ENCODE data around the gene CCDC187. TPM values are rescaled to one million over a fixed set of nuclear protein-coding genes. Genes with fewer than 3 reads are reported as not detected.

Gene CCDC187
- polyA plus RNA-seq, 4 donors = 1.8 to 3.3 (median 2.2) TPM

DNA sequence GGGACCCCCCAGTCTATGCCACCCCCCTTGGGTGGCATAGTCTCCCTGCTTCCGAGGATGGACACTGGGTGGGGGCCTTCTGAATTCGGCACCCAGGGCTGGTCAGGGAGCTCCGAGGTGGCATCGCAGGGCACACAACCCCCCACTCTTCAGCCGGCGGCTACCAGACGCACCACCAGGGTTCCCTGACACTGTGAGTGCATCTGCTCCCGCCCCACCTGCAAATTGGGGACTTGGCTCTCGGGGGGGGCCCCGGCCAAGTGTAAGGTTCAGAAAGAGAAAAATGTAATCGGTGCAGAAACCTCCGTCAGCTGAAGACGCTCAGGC is 45.6 kb downstream of the CCDC187 start:
- no peak for DNase-seq (ENCODE audit: low read depth in 4 of 4, low spot score in 3 of 4)

DNA sequence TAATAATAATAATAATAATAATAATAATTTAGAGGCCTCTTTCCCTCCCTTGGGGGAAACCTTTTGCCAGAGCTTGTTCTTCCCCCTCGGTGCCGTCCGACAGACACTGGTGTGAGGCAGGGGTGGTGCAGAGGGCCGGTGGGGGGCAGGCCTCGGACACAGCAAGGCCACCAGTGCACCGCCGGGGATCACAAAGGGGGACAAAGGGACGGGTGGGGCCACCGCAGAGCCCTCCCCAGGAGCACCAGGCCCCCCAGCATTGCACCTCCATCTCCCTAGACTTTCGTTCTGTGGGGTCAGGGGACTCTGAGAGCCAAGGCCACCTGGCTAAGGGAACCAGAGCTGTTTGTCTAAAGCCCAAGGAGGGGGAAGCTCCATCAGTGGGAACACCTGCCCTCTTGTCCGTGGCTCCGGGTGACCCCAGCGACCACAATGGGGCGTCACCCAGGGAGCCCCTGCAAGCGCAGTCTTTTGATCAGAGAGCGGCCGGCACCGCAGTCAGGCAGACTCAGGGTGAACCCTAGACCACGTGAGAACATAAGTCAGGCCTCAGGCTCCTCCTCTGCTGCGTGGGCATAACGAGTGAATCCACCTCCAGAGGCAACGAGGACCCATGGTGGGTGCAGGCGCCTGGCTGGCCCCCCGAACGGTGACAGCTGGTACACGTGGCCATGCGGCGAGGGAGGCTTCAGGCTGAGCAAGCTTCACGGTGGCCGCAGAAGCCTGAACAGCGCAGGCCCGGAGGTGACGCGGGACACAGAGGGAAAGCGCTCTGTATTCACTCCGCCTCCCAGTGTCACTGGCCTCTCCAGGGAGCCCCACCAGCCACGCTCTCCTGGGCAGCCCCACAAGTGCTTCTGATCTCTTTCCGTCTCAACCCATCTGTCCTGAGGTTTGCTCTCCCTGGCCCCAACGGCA is 46.3 kb downstream of the CCDC187 start:
- no peak for DNase-seq (ENCODE audit: low read depth in 4 of 4, low spot score in 3 of 4)

DNA sequence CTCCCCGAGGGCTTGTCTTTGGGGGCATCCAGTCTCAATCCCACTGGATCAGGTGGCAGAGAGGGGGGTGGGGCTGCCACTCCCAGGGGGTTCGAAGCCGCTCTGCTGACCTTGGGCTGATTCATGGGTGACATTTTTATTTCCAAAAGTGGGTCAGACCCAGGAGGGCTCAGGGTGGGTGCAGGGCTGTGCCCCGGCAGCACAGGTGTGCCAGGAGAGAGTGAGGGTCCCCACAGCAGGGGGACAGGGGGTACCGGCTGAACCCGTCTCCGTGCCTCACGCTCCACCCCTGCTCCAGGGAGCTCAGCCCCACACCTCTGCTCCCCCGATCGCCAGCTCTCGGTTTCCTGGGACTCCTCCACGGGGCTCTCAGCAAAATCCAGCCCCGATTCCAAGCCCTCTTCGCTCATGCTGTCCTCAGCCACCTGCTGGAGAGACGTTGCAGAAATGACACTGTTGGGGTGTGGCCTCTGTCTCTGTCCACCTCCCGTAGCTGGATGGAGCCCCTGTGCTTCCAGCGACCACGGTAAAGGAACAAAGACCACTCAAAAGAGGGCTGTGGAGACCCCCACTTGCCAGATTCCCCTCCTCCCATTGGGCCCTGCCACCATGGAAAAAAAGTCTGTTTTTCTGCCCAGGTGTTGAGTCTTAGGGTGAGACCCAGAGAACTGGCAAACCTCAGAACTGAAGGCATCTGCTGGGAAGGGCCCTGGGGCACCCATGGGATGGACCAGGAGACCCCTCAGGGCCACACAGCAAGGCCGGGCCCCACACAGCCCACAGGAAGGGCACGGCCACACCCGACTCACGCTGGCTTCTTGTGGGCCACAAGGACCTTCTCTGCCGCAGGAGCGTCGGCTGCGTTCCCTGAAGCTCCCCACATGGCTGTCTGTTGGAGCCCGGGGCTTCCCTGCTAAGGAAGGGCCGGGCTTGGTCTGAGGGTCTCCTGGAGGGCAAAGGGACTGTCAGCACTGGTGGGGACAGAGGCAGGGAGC is 47.7 kb downstream of the CCDC187 start:
- no peak for DNase-seq (ENCODE audit: low read depth in 4 of 4, low spot score in 3 of 4)

DNA sequence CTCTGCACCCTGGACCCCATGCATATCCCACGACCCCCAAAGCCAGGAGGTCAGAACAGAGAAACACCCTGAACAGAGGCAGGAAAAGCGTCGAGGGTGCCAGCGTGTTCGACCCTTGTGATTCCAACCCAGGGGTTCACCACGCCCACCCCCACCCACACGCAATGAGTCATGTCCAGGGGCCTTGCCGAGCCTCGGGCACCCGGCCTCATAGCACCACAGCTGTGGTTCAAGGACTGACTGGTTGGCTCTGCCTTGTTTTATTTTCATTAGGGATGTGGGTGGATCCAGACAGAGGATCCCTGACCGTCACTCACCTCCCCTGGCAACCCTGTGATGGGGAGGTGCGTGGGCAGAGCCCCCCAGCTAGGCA is 48.7 kb downstream of the CCDC187 start:
- no peak for DNase-seq (ENCODE audit: low read depth in 4 of 4, low spot score in 3 of 4)

DNA sequence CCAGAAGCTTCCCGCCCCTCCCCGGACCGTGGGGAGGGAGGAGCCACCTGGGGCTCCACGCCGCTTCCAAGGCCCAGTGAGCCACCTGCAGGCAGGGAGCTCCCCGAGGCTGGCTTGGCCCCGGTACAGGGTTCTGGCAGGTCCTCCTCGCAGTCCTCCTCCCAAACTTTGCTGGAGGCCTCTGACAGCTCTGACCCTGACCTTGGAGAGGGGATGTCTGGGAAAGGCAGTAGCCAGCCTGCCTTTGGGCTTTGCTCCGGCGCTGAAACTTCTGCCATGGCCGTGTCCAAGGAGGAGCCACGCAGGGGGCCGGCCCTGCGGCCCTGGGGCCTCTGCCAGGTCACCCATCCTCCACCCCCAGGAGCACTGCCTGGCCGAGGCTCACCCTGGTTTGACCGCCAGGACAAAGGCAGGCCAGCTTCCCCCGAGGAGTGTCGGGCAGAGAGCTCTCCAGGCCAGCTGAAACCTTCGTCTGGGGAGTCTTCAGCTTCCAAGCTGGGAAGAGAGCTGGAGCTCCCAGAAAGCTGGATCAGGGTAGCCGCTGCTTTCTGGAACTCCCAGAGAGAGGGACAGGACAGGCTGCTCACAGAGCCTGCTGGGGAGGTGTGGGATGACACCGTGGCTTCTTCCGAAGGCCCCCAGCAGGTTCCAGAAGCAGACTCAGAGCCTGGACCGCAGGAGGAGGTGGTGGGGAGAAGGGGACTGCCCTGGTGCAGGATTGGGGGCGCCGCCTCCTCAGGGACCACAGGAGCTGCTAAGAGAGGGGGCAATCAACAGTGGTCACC is 49.3 kb downstream of the CCDC187 start:
- DNase-seq (ENCODE audit: low read depth in 4 of 4, low spot score in 3 of 4) = no peak

DNA sequence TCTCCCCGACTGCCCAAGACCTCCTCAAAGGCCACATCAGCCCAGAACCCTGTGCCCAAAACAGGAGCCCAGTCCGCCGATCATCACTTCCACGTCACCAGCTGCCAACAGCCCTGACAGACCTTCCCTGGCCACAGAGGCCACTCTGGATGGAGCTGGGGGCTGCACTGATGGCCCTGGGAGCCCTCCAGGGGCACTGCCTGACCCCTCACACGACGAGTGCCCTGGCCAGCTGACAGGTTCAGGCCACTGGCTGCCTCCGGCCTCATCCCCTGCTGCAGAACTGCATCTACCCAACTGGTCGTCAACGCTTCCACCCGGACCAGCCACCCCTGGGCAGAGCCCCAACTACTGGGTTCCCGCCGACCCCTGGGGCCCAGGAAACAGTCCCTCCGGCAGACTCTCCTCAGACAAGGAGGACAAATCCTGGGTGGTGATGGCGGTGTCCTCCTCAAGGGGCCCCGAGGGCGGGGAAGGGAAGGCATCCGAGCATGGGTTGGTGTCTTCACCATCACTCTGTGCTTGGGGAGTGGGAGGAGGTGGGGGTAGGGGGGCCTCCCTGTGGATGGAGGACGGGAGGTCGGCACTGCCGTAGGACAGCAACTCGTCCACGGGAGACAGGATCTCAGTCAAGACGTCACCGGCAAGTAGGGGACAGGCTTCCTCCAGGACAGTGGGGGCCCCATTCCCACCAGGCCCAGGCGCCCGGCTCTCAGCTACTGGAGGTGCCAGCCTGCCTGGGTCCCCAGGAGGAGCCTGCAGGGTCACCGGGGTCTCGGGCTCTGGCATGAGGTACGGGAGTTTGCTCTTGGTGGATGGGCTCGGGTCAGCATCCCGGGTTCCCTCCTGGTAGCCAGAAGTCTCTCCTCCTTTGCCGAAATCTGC is 50.4 kb downstream of the CCDC187 start:
- DNase-seq (ENCODE audit: low read depth in 4 of 4, low spot score in 3 of 4) = no peak

DNA sequence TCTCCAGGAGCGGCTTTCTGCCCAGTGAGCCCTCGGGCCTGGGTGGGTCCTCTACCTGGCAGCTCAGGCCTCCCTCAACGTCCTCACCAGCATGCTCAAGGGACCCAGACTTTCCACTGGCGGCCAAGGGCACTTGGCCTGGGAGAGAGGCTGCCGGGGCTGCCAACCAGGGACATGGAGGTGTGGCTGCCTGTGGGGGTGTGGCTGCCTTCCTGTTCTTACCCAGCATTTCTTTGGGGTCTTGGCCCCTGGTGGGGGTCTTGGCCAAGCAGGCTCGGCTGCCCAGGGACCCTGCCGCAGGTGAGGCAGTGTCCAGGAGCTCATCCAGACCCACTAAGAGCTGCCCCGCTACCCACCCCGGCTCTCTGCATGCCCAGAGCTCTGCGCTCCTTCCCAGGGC is 51.0 kb downstream of the CCDC187 start:
- no peak for DNase-seq (ENCODE audit: low read depth in 4 of 4, low spot score in 3 of 4)

DNA sequence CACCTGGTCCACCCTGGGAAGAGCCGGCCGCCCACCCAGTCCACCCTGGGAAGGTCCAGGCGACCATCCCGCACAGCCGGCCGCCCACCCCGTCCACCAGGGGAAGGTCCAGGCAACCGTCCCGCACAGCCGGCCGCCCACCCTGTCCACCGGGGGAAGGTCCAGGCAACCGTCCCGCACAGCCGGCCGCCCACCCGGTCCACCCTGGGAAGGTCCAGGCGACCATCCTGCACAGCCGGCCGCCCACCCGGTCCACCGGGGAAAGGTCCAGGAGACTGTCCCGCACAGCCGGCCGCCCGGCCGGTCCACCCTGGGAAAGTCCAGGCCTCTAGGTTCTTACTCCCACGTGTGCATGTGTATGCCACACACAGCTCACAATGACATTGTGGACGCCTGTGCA is 51.6 kb downstream of the CCDC187 start:
- DNase-seq (ENCODE audit: low read depth in 4 of 4, low spot score in 3 of 4) = no peak

DNA sequence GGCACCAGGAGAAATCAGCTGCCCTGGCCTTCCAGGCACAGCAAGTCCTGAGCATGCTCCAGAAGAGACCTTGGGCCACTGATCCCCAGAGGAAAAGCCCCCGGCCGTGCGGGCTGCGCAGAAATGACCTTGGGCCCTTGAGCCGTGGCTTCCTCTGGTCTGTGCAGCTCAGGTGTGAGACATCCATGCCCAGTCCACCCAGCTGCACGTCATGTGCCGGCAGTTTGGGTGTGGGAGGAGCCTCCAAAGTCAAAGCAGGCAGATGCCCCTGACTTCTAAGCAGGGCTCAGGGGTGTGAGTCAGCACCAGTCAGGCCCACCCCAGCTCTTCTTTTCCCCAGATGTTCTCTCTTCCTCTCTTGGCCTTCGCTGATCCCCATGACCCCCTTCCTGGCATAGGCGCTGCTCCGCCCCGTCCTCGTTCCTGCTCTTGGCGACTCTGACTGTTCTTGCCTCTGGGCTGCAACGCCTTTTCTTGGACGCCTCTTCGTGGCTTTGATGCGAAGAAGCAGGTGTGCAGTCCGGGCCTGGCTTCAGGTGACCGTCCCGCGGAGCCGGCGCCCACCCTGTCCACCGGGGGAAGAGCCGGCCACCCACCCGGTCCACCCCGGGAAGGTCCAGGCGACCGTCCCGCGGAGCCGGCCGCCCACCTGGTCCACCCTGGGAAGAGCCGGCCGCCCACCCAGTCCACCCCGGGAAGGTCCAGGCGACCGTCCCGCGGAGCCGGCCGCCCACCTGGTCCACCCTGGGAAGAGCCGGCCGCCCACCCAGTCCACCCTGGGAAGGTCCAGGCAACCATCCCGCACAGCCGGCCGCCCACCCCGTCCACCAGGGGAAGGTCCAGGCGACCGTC is 52.4 kb downstream of the CCDC187 start:
- DNase-seq (ENCODE audit: low read depth in 4 of 4, low spot score in 3 of 4) = no peak

DNA sequence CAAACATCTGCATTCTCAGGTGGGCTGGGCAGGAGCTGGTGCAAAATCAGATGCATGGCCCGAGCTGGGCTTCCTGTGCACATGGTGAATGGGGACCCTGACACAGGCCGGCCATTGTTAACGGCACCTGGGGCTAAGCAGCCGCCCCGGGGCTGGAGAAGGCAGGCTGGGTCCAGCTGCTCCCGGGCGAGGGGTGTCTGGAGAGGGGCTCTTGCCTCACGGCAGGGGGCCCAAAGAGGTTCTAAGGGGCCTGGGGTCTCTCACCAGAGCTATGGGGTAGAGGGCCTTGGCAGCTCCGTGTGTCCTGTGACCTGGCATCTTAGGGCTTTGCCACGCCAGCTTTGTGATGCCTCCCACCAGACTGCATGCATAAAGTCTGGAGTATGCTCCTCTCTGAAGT is 53.2 kb downstream of the CCDC187 start:
- DNase-seq (ENCODE audit: low read depth in 4 of 4, low spot score in 3 of 4) = no peak

DNA sequence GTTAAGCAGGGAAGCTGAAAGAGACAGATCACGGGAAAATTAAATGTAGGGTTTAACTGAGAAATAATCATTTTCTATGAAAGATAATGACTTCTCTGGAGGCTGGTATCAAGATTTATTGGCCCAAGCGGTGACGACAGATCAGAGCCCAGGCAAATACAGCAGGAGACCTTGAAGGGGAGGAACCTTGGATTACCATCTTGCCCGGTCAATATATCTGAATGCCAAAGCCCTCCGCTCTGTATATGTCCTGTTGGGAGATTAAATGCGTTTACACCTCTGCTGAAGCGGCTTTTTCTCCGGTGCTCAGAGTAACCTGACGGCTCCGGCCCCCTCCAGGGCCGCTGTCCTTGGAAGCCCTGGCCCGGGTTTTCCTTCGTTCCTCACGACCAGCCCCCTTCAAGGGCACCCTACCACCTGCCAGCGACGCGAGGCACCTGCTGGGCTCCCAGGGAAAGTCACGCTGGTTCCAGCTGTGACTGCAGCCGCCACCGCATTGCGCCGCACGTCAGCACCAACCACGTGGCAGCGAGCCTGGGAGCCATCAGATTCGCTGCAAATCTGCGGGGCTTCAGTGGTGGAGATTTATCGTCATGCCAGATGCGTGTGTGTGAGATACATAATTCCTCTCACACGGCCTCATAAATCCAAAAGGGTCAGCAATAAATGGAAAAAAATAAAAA is 53.9 kb downstream of the CCDC187 start:
- no peak for DNase-seq (ENCODE audit: low read depth in 4 of 4, low spot score in 3 of 4)

DNA sequence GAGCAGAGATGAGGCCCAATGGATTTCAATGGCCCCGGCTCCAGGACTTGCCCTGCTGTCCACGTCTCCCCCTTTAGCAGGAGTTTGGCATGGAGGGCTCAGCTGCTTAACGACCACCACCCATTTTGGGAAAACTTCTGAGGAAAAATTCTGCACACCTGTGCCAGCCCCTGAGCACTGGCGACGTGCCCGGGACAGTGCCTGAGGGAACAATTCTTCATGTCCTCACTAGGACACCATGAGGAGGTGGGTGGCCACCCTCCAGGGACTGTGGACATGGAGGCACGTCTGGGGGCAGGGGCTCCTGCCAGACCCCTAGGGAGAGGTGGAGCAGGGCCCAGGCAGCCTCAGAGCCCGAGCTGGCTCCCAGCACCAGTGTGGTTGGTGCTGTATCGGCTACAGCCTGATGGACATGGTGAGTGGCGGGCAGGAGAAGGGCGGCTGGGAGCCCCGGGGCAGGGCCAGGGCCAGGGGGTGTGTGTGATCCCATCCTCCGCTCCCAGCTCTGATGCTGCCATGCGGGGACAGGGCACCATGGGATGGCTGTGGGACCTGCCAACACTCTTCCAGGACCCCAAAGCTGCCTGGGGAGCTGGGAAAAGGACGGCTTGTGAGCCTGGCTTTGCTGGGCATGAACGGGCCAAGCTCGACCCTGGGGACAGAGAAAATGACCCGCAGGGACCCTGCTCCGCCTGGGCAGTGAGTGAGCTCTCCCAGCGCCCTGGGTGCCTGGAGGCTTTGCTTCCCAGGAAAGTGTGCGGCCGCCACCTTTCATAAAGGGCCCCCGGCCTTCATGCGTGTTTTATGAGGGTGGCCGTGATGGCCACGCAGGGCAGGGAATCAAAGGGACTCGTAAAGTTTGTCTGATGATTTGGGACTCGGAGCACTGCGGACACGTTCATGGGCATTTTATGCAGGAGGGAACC is 54.7 kb downstream of the CCDC187 start:
- DNase-seq (ENCODE audit: low read depth in 4 of 4, low spot score in 3 of 4) = no peak

DNA sequence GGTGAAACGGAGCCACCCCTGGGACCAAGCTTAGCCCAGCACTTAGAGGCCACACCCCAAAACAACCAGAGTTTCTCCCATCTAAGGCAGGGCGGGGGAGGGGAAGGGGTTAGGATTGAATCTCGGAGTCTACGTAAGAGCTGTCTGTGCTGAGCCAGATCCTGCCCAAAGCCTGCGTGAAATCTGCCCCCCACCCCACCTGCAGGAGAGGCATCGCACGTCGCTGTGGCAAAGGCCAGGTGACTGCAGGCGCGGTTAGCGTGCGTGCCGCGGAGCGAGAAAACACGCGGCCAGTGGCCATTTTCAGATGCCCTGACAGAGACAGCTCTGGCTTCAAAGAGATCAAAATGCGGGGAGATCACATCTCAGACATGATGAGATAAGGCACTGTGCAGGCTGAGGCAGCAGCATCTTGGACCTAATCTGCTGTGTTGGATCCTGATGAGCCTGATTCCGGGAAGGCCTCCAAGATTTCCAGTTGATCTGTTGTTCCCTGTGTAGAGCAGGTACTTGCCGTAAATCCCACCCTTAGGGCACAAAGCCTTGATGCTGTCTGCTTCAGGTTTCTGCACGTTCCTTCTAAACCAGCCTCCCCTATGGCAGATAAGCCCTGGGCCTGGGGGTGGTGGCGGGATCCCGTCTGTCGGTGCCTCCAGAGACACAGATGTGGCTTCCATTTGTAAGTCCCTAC is 55.8 kb downstream of the CCDC187 start:
- DNase-seq (ENCODE audit: low read depth in 4 of 4, low spot score in 3 of 4) = no peak

DNA sequence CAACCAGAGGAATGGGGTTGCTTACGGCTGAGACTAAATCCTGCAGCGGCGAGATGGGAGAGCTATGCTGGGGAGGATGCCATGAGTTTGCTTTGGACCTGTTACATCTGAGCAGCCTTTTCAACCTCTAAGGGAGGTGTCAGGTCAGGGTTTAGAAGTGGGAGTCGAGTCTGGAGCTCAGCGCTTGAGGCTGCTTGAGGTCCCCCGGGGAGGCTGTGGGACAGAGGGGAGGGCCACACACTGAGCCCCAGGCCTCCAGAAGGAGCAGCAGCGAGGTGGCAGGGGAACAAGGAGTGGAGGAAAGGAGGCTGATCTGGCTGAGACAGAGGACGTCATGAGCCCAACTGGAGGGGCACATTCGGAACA is 56.4 kb downstream of the CCDC187 start:
- DNase-seq (ENCODE audit: low read depth in 4 of 4, low spot score in 3 of 4) = no peak

DNA sequence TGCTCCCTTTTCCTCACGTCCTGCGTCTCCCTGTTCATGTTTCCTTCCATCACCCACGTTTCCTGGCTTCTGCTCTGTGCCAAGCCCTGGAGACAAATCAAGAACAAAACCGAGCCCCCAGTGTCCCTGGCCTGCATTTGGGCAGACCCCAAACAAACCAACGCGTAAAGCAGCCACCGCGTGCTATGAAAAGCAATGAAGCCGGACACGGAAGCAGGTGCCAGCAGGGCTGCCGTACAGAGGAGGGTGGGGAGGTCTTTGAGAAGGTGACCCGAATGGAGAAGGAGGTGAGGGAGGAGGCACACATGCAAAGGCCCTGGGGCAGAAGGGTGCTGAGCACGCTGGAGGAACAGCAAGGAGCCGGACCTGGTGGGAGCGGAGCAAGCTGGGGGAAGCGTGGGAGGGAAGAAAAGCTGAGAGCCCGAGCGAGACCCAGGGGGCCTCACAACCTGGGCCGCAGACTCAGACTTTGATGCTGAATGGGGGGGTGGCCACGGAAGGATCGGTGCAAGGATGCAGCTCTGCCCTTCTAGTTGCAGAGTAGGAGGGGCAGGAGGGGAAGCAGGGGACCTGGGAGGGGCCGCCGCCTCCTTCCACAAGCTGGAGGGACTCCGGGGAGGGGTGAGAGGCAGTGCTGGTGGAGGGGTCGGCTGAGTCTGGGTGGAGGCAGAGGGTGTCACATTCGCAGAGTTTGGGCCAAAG is 56.9 kb downstream of the CCDC187 start:
- DNase-seq (ENCODE audit: low read depth in 4 of 4, low spot score in 3 of 4) = no peak

All from right renal pelvis (tissue), 4 donors.